Omental fat pad (tissue), 4 donors: ENCODE data around the gene PRKCZ. TPM values are rescaled to one million over a fixed set of nuclear protein-coding genes. Genes with fewer than 3 reads are reported as not detected.

Experiments
- ATAC-seq: fragments of 150-250 bp; one replicate; pipeline ENCODE4 v1.9.1; 2016; ENCODE audit warnings: mild to moderate bottlenecking, moderate library complexity; ENCODE audit not compliant: low FRiP score
- DNase-seq: peaks from one replicate; pipeline ENCODE4 v3.0.0-alpha.2; 2019; ENCODE audit warnings: low spot score
- CTCF ChIP-seq, 3 donors: fragments of 450-650 bp; IDR thresholded peaks; one replicate each; pipeline ENCODE4 v1.5.1; 2016 to 2017; ENCODE audit warnings: antibody characterized with exemption in 3 of 3, mild to moderate bottlenecking in 3 of 3, moderate library complexity in 2 of 3
- total RNA-seq, 4 donors: library from RNA; depleted of rRNA; stranded (reverse); fragments of >200 nt; gene quantifications; one replicate each; pipeline ENCODE4 v1.1.0, GENCODE V29; 2016

The PRKCZ gene
- total RNA-seq, 4 donors from 2014 or later = 2.5 to 8.1 (median 2.6) TPM

GRCh38 chr1:2227346-2228156 lies 177.3 kb downstream of the PRKCZ start:
- ATAC-seq = peak; percentile 91
- TF ChIP-seq CTCF (IDR thresholded peaks at IDR 0.05) = peak in 1 of 3 donors; percentile 8

GRCh38 chr1:2228157-2228594 lies 178.0 kb downstream of the PRKCZ start, which contains the start of gene SKI:
Gene SKI (plus strand): TSS chr1:2228319. CDS start chr1:2228767, 448 bp downstream.
- no peak for ATAC-seq
- no peak for TF ChIP-seq CTCF (IDR thresholded peaks at IDR 0.05)
- DNase-seq = no peak

More at GRCh38 chr1:2227346-2228156, 177.3 kb downstream of the PRKCZ start:
- peak; percentile 75 for DNase-seq

- DNase-seq = no peak
- TF ChIP-seq CTCF (IDR thresholded peaks at IDR 0.05) = no peak
- no peak for ATAC-seq
Observed at GRCh38 chr1:2228694-2229036, 178.5 kb downstream of the PRKCZ start.

GRCh38 chr1:2229037-2229864 lies 179.0 kb downstream of the PRKCZ start:
- ATAC-seq (no peak), DNase-seq (no peak)
- no peak for TF ChIP-seq CTCF (IDR thresholded peaks at IDR 0.05)

GRCh38 chr1:2229911-2230731 lies 179.9 kb downstream of the PRKCZ start:
- no peak for ATAC-seq
- TF ChIP-seq CTCF (IDR thresholded peaks at IDR 0.05) = no peak
- DNase-seq = no peak

GRCh38 chr1:2230781-2231531 lies 180.7 kb downstream of the PRKCZ start:
- DNase-seq (no peak), ATAC-seq (no peak)
- no peak for TF ChIP-seq CTCF (IDR thresholded peaks at IDR 0.05)
